Central memory CD4-positive, alpha-beta T cell (primary cell): ENCODE data around the gene PLK3.
"Not testable (repeated sequence)": the region's sequence is repeated elsewhere in the genome, so short reads cannot be mapped to it uniquely, and the experiment has no call there.

Experiments
- DNase-seq: peaks from one replicate; pipeline ENCODE4 v3.0.0; 2022

The PLK3 gene

DNA sequence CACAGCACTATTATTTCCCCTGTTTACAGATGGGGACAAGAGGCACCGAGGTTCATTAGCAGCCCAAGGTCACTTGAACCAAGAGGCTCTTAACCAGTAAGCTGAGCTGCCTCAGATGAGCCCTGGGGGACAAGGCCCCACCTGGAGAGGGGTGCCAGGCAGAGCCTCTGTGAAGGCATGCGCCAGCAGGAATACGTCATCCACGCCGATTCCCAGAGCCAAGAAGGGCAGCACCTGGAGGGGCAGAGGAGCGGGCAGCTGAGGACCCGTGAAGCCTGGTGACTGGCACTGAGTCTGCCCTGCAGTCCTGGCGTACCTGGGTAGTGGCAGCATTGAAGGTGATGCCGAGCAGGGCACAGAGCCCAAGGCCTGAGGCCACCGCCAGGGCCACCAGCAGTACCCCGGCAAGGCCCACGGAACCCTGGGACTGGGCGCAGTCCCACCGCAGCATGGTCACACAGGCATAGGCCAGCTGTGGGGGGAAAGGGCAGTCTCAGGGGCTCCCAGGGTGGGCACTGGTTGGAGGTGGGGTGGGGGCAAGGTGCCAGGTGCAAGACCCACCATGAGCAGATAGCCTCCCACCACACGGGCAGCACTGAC is 28.8 kb downstream of the PLK3 start:
- no peak for DNase-seq

DNA sequence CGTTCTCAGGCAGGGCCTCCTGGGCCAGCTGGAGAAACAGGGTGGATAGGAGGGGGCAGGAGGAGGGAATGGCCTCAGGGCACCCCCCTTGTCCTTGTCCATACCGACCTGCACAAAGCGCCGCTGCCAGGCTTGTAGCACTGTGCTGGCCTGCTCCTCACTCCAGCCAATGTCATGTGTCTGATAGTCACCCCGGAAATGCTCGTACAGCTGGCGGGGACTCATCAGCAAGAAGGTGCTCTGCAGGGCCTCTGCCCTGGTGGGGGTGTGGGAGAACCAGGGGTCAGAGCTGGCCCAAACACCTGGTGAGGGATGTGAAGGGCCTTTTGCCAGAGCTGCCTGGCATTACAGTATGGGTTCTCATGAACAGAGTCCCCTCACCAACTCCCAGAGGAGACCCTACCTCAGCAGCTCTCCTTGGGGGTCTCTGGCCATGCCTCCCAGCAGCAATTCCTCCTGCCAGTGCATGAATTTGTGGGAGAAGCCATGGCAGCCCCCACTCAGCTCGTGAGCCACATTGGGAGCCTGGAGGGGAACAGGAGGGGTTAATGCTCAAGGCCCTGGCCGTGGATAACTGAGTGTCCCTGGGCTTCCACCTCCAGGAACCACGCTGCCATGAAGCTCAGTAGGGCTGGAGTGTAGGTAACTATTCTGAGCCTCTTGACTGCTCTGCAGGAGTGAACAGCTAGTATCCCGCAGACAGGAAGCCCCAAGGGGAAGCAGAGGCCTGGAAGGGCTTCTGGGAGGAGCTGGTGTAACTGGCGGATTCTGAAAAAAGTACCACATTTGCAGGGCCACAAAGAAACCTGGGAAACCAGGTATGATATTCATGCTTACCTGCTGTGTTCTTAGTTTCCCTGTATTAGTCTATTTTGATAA is 29.6 kb downstream of the PLK3 start:
- DNase-seq, result no peak

GRCh38 chr1:44830900-44831304 is 30.7 kb downstream of the PLK3 start:
- no peak for DNase-seq

DNA sequence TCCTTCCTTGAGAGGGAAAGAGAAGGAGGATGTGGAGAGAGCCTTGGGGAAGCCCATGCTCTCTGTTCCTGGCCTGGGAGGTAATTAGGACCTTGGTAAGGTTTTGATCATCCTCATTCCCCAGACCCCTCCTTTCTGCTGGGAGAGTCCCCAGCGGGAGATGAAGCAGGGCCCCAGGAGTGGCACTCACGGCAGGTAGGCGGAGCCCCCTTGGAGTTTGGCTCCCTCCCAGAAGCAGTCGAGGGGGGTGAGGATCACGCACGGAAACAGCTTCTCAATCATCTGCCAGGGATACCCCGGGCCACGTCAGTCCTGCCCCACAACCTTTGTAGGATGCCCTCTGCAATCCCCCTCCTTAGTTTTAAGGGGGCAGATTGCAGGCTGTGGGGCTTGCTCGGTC is 31.3 kb downstream of the PLK3 start:
- DNase-seq, result no peak

DNA sequence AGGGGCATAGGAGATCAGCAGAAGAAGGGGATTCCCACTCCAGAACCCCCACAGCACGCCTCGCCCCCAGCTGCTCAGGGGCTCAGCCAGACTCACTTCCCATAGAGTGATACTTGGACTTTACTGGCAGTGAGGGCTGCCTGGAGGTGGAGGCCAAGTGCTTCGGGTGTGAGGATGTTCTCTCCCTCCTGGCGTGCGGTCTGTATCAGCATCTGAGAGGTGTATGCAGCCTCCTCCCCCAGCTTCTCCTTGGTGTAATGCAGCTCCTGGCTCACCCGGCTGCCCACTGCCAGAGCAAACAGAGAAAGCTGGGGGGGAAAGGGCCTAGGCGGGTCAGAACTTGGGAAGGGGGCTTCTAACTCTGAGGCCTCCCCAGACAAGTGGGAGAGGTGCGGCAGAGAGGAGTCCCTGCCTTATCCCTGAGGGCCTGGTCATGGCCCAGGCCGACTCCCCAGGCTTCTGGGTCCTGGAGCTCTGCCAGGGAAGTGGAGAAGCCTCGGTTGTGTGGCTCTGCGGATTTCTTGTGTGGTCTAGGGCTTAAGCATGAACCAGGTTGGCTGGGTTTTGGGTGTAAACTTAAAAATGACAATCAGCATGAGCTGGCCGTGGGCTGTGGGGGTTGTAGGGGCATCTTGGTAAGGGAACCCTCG is 32.0 kb downstream of the PLK3 start:
- no peak for DNase-seq

- no peak for DNase-seq
These were observed 34.2 kb downstream of the PLK3 start for GRCh38 chr1:44834328-44834727.

DNA sequence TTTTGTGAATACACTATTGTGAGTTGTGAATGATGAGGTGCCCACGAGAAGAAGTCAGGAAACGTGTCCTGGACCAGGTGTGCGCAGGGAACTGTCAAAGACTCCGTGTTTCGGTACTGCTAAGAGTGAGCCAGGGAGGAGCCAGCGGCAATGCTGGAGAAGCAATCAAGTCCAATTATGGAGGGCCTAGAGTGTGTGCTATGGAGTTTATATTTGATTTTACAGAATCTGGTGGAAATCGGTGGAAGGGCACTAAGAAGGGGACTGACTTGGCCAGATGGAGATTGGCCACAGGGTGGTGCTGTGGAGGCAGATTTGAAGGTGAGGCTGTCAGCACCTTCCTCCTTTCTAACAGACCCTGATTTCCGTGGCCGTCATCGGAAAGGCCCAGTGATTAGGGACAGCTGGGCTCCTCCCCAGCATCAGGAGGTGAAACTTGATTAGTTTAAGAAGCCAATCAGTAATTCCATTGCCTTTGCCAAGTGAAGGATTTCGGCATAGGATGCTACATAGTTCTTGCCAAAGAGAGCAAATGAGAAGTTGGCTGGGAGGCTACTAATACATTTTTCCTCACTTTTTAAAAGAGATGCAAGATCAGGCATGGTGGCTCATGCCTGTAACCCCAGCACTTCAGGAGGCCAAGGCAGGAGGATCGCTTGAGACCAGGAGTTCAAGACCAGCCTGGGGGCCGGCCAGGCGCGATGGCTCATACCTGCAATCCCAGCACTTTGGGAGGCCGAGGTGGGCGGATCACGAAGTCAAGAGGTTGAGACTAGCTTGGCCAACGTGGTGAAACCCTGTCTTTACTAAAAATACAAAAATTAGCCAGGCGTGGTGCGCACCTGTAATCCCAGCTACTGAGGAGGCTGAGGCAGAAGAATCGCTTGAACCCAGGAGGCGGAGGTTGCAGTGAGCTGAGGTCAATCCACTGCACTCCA is 35.8 kb downstream of the PLK3 start:
- DNase-seq, result peak; percentile 68

GRCh38 chr1:44838294-44838693 is 38.1 kb downstream of the PLK3 start:
- DNase-seq, result not testable (repeated sequence)

- DNase-seq, result no peak
These were observed 39.4 kb downstream of the PLK3 start for GRCh38 chr1:44839576-44839975.

- DNase-seq, result no peak
These were observed 42.3 kb downstream of the PLK3 start for GRCh38 chr1:44842486-44842861.

GRCh38 chr1:44842862-44843655 is 42.9 kb downstream of the PLK3 start, which contains the start of gene PTCH2:
Gene PTCH2 (minus strand): TSS chr1:44843253. CDS start chr1:44842932, 321 bp downstream.
- no peak for DNase-seq

DNA sequence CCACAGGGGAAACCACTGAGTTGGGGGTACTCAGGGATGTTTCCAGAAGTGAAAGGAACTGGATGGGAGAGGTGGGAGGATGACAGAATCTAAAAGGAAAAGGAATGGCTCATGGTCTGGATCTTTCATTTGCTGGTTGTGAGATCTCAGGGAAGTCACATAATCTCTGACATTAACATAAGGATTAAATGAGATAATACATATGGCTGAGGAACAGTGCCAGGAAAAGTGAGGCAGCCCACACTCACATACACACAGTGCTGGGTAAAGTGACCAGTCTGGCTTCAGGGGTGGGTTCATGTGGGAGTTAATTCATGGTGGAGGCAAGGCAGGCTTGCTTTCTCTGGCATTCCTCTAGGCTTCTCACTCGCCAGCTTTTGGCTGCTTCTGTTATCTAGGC is 46.8 kb downstream of the PLK3 start:
- DNase-seq, result no peak

DNA sequence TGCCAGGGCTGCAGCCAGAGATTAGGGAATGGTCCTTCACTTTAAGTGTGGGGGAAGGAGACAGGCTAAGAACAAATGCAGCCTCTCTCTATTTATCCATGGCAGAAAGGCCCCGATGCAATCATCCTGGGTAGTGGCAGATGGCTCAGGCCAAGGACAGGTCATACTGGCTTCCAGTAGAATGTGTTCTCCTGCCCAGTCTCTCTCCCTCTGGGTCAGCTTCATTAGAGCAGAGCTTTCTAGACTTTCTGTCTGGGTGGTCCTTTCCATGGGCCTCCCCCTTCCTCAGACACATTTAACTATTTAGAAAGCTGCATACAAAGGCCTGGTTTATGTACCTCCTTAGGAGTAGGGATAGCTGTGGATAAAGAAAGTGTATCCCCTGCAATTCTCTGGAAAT is 47.7 kb downstream of the PLK3 start:
- DNase-seq, result no peak

- no peak for DNase-seq
These were observed 48.4 kb downstream of the PLK3 start for GRCh38 chr1:44848456-44849181.

- no peak for DNase-seq
These were observed 49.5 kb downstream of the PLK3 start for GRCh38 chr1:44849575-44850132.

- no peak for DNase-seq
These were observed 51.1 kb downstream of the PLK3 start for GRCh38 chr1:44851308-44851707.

DNA sequence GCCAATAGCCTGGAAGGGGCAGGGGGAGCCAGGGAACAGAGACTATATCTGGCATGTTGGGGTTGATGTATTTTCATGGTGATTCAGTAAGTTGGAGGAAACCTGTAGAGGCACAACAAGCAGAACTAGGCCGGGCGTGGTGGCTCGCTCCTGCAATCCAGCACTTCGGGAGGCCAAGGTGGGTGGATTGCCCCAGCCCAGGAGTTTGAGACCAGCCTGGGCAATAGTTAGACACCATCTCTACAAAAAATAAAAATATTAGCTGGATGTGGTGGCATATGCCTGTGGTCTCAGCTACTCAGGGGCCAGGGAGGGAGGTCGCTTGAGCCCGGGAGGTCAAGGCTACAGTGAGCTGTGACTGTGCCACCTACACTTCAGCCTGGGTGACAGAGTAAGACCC is 53.0 kb downstream of the PLK3 start:
- DNase-seq, result no peak

- DNase-seq, result no peak
These were observed 54.8 kb downstream of the PLK3 start for GRCh38 chr1:44854970-44855369.
